DOHH2 (cell line): ENCODE data around the gene PRKCE.

Source experiments
- CTCF ChIP-seq: fragments of 200-600 bp; sonication (generic); IDR thresholded peaks from one replicate; pipeline ENCODE4 v1.5.1; 2014; ENCODE audit warnings: antibody characterized with exemption, mild to moderate bottlenecking, low read depth, low read length; ENCODE audit not compliant: poor library complexity, severe bottlenecking
- EZH2phosphoT487 ChIP-seq: fragments of 200-600 bp; sonication (generic); IDR thresholded peaks from 2 replicates; pipeline ENCODE4 v1.6.1; 2017; ENCODE audit warnings: borderline replicate concordance, mild to moderate bottlenecking, antibody characterized with exemption, low read length, moderate library complexity, mixed read lengths

GRCh38 chr2:46010223-46010924, 358.9 kb downstream of the PRKCE start:
- TF ChIP-seq CTCF (no peak), EZH2phosphoT487 (no peak)
